Left kidney (tissue), 8 donors: ENCODE data around the gene CEP112. TPM values are rescaled to one million over a fixed set of nuclear protein-coding genes. Genes with fewer than 3 reads are reported as not detected.

Experiments
- DNase-seq: peaks from one replicate; pipeline ENCODE4 v3.0.0-alpha.2; 2013
- long read RNA-seq, 8 donors: transcript quantifications; one replicate each; lab custom pipeline, GENCODE V29; 2026
- polyA plus RNA-seq: library from polyadenylated mRNA; unstranded; fragments of 120-200 nt; gene quantifications from one replicate; pipeline ENCODE4 v1.2.1, GENCODE V29; 2013; ENCODE audit not compliant: insufficient read length

CEP112 gene
- 16.5 TPM for polyA plus RNA-seq
- long read RNA-seq, donor 1, partial matches to known transcripts = 0 of 1 reads
- long read RNA-seq, donor 1, other reads (novel, unspliced or antisense) = 0 of 1 reads
- long read RNA-seq, donor 2 = 0 reads
- long read RNA-seq, donor 3 = 0 reads
- long read RNA-seq, donor 4 = 0 reads
- long read RNA-seq, donor 5, partial matches to known transcripts = 0 of 2 reads
- long read RNA-seq, donor 5, other reads (novel, unspliced or antisense) = 0 of 2 reads
- long read RNA-seq, donor 6 = 0 reads
- long read RNA-seq, donor 7 = 0 reads
- long read RNA-seq, donor 8 = 0 reads

DNA sequence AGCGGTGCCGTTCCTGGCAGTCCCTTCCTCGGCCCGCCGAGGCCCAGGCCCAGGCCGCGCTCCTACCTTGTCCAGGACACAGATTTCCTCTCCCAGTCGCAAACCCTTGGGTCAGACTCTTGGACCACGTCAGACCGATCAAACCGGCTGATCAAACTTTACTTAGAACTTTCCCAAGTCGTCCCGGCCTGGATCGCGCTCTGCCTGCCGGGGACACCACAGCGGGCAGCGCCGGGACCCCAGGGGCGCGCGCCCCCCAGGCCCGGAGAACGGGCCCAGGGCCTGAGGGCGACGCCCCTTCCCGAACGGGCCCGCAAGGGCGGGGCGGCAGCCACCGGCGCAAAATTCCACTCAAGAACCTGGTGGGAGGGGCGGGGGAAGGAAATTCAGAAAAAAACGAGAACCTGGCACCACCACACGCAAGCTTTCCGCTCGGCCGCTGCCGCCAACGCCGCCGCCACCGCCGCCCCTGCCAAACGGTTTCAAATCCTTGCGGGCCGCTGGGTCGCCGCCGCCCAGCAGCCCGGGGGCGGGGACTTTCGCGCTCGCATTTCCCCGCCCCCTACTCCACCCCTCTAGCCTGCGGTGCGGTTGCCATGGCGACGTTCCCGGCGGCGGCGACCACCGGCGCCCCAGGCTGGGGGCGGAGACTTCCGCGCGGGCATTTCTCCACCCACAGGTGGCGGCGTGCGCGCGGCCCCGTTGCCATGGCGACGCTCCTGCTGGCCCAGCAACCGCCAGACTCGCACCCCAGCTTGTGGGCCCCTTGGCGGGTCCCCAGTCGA, at the start of gene CEP112:
Gene CEP112, minus strand, starts transcription at position 541 of the 785 bp plus-strand sequence.
- DNase-seq = peak; percentile 84

DNA sequence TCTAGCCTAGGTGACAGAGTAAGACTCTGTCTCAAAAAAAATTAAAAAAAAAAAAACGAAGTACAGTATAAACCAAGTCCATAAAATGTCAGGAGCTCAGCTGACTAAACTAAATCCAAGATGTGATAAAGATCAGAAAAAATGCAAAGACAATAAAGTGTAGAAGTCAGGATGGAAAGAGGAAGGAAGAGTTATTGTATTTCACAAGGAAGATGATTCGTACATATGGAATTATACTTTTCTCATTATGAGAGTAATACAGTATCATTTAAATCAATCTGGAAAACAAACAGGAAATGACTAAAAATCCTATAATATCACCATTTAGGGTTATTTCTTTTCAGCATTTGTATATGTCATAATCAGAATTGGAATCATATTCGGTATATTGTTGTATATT, 48.7 kb upstream of the CEP112 start:
- DNase-seq = no peak

DNA sequence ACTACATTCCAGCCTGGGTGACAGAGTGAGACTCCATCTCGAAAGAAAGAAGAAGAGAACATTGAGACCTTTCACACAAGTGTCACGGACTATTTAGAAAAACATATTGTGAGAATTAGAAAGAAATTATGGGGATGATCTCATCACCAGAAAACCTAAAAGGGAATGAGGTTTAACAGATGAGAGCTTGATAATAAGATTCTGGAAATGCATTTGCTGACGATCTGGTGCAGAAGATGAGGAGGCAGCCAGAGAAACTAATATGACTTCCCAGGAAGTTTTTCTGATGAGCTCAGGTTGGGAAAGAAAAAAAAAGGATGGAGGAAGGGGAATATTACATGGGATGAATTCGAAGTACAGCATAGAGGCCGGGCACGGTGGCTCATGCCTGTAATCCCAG, 48.1 kb upstream of the CEP112 start:
- no peak for DNase-seq

DNA sequence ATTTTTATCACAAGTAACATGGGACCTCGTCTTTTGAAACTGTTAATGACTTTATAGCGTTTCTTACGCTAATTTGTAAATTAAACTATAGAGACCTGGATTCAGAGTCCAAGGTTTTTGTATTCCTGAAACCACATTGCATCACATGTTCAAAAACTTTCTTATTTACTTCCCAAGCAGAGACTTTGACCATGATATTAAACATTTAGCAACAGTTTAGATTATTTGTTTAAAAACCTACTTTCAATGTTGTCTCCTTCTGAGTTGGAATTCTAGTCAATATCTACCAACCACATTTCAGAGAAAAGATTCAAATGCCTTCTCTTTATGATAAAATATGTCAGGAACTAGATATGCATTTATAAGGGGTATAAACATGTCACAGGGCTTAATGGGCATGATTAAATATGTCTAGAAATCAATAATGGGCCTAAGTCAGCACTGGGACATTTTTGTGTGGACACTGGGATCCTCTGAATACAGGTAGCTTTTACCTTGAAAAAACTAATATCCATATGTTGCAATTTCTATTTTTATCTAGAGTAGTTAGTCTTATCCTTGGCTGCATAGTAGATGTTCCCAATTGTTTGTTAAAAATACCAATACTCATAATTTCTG, 43.6 kb upstream of the CEP112 start:
- no peak for DNase-seq

DNA sequence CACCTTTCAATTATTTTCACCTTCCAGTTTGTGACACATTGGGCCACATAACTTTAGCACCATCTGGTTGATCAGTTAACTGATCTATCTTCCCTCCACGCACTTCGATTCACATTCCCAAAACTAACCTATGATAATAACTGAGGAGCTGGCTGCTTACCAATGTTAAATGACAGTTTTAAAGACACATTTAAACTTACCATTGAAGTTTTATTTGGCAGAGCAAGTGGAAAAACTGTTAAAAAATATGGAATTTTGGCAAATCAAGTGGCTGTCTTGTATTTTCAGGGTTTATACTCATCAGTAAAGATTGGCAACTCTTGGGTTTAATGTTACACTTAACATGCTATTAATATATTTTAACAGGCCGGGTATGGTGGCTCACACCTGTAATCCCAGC, 42.7 kb upstream of the CEP112 start:
- no peak for DNase-seq

DNA sequence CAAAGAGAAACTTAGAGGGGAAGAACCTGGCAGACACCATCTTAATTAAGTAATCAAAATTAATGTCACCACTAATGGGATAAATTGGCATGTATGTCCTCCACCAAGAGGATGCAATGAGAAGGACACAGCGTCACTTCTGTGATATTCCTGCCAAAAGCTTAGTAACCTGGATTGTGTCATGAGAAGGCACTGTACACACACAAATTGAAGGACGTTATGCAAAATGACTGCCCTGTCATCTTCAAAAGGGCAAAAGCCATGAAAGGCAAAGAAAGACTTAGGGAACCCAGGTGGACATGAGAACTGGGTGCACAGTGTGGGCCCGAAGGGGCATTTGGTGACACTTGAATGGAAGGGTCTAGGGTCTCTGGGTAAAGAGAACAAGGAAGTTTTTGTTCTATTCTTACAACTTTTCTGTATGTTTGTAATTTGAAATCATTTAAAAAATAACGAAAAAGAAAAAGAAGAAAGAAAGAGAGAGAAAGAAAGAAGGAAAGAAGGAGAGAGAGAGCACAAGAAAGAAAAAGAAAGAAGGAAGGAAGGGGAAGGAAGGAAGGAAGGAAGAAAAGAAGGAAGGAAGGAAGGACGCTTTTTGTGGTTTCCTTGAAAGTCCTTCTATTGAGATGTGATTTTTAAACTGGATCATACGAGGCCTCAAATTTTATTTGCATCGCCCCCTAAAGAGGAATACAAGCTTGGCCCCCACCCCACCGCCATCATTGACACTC, 41.3 kb upstream of the CEP112 start:
- DNase-seq = no peak

DNA sequence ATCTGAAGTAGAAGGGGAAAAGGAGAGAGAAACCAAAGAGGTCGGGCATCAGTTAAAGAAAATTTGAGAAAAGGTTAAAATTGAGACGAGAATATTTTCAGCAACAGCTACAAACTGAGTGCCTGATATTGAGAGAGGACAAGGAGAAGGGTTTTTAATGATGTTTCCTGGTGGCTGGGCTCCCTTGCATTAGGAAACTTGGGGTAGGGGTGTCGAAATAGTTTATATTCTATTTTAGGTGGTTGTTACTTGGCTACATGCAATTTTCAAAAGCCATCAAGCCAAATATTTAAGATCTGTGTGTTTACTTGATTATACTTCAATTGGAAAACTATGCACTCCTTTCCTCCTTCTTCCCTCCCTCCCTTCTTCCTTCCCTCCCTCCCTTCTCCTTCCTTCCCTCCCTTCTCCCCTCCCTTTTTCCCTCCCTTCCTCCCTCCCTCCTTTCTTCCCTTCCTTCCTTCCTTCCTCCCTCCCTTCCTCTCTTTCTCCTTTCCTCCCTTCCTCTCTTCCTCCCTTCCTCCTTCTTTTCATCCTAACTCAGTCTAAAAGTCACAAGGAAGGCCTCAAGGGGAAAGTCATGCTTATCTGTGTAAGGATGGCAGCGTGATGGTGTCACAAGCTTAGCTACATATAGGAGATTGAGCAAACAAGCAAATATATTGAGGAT, 39.1 kb upstream of the CEP112 start:
- DNase-seq = no peak

DNA sequence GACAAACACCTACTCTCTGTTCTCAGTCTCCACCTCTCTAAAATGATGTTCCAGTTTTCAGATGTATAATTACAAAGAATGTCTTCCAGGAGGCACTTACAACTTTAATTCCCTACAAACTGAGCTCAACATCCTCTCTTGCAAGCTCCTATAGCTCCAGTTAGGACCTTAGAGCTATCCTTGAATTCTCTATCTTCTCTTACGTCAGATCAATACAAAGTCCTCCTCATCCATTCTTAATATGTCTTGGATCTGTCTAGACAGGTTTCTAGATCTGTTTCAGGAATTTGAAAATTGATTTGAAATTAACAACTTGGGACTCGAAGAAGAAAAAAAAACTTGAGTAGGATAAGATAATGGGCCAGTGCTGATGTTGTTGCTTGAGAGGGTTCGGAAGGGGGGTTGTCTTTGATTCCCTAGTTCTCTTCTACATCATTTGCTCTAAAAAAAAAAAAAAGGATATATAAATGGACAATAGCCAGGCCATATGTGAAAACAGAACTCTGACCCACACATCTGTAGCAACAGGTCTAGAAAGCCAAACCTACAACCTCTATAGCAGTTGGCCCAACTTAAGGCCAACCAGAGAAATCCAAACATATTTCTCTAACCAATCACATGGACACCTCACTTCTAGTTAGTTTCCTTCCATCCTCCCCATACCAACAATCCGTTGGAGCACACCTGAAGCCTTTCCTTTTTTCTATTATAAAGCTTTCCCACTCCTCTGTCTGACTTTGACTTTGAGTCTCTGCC, 38.0 kb upstream of the CEP112 start:
- DNase-seq = no peak

DNA sequence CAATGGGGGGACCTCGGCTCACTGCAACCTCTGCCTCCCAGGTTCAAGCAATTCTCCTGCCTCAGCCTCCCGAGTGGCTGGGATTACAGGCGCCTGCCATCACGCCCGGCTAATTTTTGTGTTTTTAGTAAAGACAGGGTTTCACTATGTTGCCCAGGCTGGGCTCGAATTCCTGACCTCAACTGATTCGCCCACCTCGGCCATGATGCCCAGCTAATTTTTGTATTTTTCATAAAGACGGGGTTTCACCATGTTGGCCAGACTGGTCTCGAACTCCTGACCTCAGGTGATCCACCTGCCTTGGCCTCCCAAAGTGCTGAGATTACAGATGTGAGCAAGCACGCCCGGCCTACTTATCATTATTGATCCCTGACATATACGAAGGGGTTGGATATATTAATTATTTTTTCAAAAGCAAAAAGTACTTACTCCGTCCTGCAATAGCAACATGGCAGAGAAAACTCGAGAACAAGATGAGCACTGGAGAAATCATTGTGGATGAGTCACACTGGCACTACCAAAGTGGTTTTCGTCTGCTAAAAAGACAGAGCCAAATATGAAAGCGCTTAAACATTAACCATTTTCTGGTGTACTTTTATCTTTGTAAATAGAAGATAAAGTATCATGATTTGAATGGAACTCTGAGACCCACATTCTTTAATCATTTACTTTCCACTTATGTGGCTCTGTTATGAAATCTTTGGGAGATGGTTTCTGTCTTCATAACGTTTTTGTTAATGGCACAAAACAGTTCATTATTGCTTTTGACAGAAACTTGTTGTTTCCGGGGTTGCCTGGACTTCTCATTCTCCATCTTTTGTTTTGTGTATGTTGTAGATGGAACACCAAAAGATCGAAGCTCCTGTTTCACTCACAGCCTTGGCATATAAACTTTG, 37.2 kb upstream of the CEP112 start, which contains the start of gene APOH:
Gene APOH, minus strand, starts transcription at position 529 of the 896 bp plus-strand sequence. Its CDS starts 36 bp downstream, at position 493.
- DNase-seq = no peak

DNA sequence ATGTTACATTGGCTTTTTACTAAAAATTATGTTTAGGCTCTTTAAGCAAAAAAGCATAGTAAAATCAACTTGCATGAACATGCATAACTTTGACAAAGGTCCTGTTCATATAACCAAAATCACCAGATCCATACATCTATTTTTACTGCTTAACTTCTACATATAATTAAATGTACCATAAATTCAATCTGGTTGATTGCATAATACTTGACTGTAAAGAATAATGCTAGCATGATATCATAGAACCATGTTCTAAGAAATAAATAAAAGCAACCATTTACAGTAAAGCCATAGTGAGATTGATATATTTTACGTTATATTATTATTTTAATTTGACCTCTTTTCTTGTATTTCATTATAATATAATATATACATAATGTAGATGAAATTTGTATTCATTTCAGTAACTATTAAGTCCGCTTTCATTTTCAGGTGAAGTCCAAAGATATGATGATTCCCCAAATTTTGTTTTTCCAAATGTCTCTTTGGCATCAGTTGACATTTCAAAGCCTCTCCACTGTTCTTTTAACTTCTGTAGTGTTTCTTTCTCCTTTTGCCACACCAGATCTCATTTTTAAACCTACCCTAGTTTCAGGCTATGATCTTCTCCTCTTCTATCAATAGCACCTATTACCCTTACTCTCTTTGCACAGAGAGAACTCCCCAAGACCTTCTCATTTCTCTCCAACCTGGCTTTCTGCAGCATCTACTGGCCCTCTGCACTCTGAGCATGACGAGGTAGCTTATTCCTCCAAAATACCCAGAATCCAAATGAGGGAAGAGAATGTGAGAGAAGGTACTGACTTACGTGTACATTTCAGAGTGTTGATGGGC, 35.5 kb upstream of the CEP112 start:
- DNase-seq = no peak

DNA sequence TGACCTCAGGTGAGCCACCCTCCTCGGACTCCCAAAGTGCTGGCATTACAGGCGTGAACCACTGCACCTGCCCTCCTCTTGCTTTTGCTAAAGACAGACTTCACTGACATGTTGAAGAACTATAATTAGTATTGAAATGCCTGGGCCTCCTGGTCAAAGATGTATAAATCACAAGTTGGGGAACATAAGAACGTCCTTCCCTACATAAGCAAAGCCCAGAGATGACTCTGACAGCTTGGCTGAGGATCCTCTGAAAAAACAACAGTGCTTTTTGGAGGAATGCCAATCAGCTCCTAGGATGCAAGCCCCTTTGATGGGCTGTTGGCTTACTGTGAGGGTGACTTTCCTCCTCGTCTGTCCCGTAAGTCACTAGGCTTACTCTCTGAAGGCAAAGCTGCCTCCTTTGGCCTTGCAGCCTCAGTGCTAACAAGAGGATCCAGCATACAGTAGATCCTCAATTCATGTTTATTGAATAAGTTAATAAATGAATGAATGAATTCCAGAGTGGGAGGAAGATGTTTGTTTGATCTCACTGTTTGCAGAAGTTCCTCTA, 30.9 kb upstream of the CEP112 start:
- no peak for DNase-seq

DNA sequence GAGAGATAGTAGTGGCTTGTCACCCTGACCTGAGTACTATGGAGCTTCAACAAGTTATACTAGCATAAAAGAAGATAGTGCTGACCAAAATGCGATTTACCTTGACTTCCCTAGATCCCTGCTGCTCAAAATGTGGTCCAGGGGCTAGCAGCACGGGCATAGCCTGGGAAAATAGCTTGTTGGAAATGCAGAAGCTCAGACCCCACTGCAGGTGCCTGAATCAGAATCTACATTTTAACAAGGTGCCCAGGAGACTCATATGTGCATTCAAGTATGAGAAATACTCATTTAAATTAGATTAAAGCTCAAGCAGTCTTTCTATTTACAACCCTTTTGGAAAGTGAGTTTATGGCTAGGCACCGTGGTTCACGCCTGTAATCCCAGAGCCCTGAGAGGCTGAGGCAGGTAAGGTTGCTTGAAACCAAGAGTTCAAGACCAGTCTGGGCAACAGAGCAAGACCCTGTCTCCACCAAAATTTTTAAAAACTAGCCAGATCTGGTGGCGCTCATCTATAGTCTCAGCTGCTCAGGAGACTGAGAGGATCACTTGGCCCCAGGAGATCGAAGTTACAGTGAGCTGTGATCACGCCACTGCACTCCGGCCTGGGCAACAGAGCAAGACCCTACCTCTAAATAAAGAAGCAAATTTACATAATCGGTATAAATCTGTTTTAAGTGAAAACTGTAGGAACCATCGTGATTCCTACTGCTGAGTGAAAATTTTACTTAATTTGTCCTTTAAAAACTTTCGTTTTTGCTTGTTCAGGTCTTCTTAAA, 30.0 kb upstream of the CEP112 start:
- no peak for DNase-seq

DNA sequence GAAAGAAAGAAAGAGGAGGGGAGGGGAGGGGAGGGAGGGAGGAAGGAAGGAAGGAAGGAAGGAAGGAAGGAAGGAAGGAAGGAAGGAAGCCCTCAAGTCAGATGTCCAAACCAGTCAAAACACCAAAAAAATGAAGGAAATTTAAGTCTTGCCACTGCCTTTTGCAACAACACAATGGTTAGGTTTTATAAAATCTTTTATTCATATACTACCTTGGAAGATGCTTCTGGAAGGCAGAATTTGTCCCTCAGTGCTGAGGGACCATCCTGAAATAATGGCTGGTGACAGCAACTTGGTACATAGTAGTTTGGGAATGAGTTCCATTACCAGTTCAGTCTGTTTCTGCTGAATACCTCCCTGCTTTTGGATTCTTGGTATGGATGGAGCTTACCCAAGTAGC, 29.4 kb upstream of the CEP112 start:
- no peak for DNase-seq

DNA sequence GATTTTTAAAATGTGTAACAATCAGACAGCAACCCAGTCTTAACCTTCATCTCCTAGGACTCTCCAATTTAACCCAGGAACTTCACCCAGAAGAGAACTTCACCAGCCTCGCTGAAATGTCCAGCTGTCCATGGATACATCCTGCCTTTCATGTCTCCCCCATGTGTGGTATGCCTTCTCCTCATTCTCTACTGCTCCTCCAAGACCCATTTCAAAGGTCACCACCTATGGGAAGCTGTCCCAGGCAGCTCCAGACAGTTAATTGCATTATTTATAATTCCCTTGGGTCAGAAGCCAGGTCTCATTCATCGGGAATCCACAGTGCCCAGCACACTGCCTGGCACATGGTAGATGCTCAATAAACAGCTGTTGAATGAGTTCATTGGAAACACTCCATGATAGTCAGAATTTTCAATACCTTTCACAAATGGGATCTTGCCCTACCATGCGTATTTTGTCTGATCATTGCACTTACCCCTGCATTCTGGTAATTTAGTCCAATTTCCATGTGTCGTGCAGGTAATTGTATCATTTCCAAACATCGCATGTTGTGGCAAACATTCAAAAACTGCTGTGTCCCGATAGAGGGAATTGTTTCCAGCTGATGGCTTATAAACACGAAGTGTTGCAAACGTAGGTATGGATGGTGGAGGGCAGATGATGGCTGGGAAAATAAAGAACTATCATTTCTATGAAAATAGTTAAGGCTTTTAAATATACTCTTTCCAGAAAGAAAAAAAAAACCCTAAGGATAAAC, 28.3 kb upstream of the CEP112 start:
- DNase-seq = no peak

DNA sequence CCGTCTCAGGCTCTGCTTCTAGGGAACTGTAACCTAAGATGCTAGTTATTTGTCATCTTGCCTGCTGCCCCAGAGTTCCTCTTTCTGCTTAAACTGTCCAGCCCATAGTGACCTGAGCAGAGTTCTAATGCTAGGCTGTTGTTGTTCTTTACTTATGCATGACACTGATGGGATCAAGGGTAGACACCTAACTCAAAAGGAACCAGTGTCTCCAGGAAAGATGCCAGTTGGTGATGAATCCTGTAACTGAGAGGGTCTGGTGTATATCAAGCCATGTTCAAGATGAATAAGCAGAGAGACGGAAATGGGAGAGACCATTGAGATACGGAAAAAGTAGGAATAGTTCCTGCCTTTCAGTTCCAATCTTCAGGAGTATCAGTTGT, 23.6 kb upstream of the CEP112 start:
- no peak for DNase-seq

DNA sequence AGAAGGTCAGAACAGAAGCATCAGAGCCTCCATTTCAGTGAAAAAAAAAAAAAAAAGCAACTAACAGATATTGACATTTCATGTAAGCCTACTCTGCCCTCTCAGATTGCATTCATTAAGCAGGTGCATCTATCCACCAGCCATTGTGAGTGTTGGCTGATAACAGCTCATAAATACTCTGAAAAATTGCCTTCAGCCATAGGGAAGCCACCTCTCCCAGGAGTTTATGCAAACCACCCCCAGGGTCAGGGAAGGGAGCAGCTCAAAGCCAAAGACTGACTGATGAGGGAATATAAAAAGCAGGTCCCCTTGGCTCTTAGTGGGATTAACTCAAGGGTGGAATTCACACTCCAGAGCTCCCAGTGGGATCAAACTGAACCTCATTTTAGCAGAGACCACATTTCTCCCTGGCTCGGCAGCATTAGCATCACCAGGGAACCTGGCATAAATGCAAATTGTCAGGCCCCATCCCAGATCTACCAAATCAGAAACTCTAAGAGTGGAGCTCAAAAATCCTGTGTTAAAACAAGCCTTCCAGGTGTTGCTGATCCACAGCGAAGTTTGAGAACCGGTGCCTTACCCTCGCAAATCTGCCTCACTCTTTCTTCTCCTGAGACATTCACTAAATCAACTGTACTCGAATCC, 23.1 kb upstream of the CEP112 start:
- no peak for DNase-seq
